ENCODE results near the gene DBX1.
"Not testable (repeated sequence)": the region's sequence is repeated elsewhere in the genome, so short reads cannot be mapped to it uniquely, and the experiment has no call there.

DBX1 gene

GRCh38 chr11:20129665-20130064 lies 30.6 kb downstream of the DBX1 start:
- TF ChIP-seq LEF1 (IDR thresholded peaks at IDR 0.05; ENCODE audit: borderline replicate concordance), result no peak
- TF ChIP-seq ELF4 (IDR thresholded peaks at IDR 0.05), result no peak
- no peak for TF ChIP-seq L3MBTL2 (conservative IDR thresholded peaks at IDR 0.05)
- no peak for TF ChIP-seq ZNF384 (IDR thresholded peaks at IDR 0.05)
- TF ChIP-seq SP1 (IDR thresholded peaks at IDR 0.05), result no peak
- no peak for TF ChIP-seq TARDBP (IDR thresholded peaks at IDR 0.05)
- no peak for TF ChIP-seq BHLHE40 (IDR thresholded peaks at IDR 0.05; ENCODE audit: borderline replicate concordance)
- TF ChIP-seq FOXA1 (IDR thresholded peaks at IDR 0.05), result no peak
- TF ChIP-seq FOXM1 (IDR thresholded peaks at IDR 0.05; ENCODE audit: borderline replicate concordance), result no peak
- TF ChIP-seq SUZ12 (IDR thresholded peaks at IDR 0.05), result no peak
- no peak for TF ChIP-seq CTBP1 (IDR thresholded peaks at IDR 0.05; ENCODE audit: borderline replicate concordance)
- no peak for TF ChIP-seq NFRKB (IDR thresholded peaks at IDR 0.05)
- TF ChIP-seq ARNT (IDR thresholded peaks at IDR 0.05), result no peak
- TF ChIP-seq, protein P1, sequence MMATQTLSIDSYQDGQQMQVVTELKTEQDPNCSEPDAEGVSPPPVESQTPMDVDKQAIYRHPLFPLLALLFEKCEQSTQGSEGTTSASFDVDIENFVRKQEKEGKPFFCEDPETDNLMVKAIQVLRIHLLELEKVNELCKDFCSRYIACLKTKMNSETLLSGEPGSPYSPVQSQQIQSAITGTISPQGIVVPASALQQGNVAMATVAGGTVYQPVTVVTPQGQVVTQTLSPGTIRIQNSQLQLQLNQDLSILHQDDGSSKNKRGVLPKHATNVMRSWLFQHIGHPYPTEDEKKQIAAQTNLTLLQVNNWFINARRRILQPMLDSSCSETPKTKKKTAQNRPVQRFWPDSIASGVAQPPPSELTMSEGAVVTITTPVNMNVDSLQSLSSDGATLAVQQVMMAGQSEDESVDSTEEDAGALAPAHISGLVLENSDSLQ (IDR thresholded peaks at IDR 0.05), result no peak
- no peak for TF ChIP-seq FOXK2 (IDR thresholded peaks at IDR 0.05)
- no peak for TF ChIP-seq HDGF (IDR thresholded peaks at IDR 0.05; ENCODE audit: borderline replicate concordance)
- ChIA-PET POLR2A (no interaction called here), CTCF (interaction anchor here (0.6 to 3.5 kb wide), 3 partner anchors 173 to 223 kb away, joined by 4 to 11 read pairs (median 4); no protein-coding TSS in a partner anchor)
- no peak for DNase-seq (ENCODE audit: extremely low spot score)

- POLR2A ChIA-PET; DNase-seq (ENCODE audit: extremely low spot score): not testable (repeated sequence)
- CTCF ChIA-PET, result interaction anchor here (0.5 to 3.5 kb wide), 23 partner anchors 9 to 700 kb away, joined by 3 to 29 read pairs (median 4); no protein-coding TSS in a partner anchor
Measured at GRCh38 chr11:20128528-20128825, 31.8 kb downstream of the DBX1 start.

DNA sequence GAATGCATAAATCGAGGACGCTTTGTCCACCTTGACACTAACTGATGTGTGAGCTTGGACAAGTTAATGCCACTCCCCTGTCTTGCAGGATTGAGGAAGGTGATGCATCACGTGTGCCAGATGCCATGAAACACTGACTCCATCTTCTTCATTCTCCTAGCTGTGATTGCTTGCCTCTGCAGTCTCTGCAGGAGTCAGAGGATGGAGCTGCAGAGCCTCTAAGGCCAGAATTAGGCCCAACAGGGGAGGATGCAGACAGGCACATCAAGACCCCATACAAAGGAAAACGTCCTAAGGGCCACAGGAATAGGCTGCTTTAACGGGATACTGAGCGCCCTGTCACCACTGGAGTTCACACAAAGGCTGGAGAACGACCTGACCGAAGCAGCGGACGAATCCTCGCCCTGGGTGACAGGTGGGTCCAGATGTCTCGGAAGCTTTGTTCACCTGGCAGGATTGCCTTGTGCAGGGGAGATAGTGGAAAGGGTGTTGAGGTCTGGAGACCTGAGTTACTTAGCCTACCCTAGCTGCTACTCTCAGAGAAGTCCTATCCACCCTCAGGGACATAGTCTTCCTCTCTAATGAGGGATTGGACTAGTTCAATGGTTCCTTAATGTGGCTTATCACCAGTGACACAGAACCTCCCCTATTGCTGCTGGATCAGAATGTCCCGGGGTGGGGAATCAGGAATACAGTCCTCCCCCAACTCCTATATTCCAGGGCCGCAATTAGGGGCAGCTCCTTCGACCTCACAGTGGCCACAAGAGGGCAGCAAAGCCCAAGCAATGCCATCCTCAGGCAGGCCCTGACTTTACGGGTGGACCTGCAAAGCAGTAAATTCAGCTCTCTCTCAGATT lies 32.4 kb downstream of the DBX1 start:
- POLR2A ChIA-PET, result no interaction called here
- TF ChIP-seq NFRKB (IDR thresholded peaks at IDR 0.05) (no peak), FOXA1 (IDR thresholded peaks at IDR 0.05) (no peak), TARDBP (IDR thresholded peaks at IDR 0.05) (no peak)
- CTCF ChIA-PET, result interaction anchor here (0.5 to 3.5 kb wide), 22 partner anchors 10 to 700 kb away, joined by 3 to 29 read pairs (median 4); no protein-coding TSS in a partner anchor
- peak; percentile 80 for DNase-seq (ENCODE audit: extremely low spot score)

- TF ChIP-seq SP1 (IDR thresholded peaks at IDR 0.05) (no peak), FOXK2 (IDR thresholded peaks at IDR 0.05) (no peak)
- TF ChIP-seq, protein P1 (IDR thresholded peaks at IDR 0.05), result 0 out of 2 replicates have a peak, but pooled peaks have one; percentile 22
- POLR2A ChIA-PET, result no interaction called here
- CTCF ChIA-PET, result interaction anchor here (1.5 to 3.5 kb wide), 2 partner anchors 175 to 546 kb away, joined by 3 to 11 read pairs; no protein-coding TSS in a partner anchor
- DNase-seq (ENCODE audit: extremely low spot score), result no peak
Measured at GRCh38 chr11:20126724-20127123, 33.6 kb downstream of the DBX1 start.

DNA sequence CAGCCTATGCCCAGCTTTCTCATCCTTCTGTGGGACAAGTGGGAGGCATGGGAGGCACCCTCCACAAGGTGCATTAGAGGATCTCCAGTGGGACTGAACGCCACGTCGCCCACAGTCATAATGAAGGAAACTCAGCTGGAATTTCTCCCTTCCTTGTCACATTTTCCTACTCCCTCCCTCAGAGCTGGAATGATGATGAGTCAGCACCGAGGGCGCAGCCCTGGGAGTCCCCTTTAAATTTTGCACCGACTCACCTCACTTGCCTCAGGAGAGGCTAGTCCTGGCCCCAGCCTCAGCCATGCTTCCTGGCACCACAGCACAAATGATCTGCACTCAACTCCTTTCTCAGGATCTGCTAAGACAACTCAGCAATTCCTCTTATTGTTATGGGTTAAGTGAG lies 34.3 kb downstream of the DBX1 start:
- POLR2A ChIA-PET, result no interaction called here

DNA sequence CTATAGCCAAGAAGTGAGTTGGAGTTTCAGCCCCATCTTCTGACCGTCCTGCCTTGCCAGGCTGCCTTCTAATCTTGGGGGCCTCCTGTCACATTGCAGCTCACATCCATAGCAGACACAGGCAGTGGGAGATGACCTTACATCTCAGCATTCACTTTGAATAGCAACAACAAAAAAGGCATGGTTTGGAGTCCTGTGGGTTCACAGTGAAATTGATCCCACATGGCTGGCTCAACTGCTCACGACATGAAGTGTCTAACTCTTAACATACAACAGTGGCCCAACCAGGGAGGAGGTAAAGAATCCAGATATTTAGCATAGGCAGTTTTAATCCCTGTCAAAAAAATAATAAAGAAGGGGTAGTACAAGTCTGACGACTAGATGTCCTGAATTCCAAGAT lies 38.1 kb downstream of the DBX1 start:
- ChIA-PET POLR2A (no interaction called here), CTCF (no interaction called here)
- TF ChIP-seq NFRKB (IDR thresholded peaks at IDR 0.05) (no peak), ARNT (IDR thresholded peaks at IDR 0.05) (no peak)
- no peak for DNase-seq (ENCODE audit: extremely low spot score)

More for the DNA sequence above, 34.3 kb downstream of the DBX1 start:
- no peak for DNase-seq (ENCODE audit: extremely low spot score)
- CTCF ChIA-PET, result no interaction called here
- TF ChIP-seq ZNF384 (IDR thresholded peaks at IDR 0.05) (no peak), L3MBTL2 (conservative IDR thresholded peaks at IDR 0.05) (no peak), FOXA1 (IDR thresholded peaks at IDR 0.05) (no peak), TARDBP (IDR thresholded peaks at IDR 0.05) (no peak), SUZ12 (IDR thresholded peaks at IDR 0.05) (no peak), ARNT (IDR thresholded peaks at IDR 0.05) (no peak), FOXK2 (IDR thresholded peaks at IDR 0.05) (no peak), SP1 (IDR thresholded peaks at IDR 0.05) (no peak), LEF1 (IDR thresholded peaks at IDR 0.05; ENCODE audit: borderline replicate concordance) (no peak), BHLHE40 (IDR thresholded peaks at IDR 0.05; ENCODE audit: borderline replicate concordance) (no peak), HDGF (IDR thresholded peaks at IDR 0.05; ENCODE audit: borderline replicate concordance) (no peak), NFRKB (IDR thresholded peaks at IDR 0.05) (no peak), CTBP1 (IDR thresholded peaks at IDR 0.05; ENCODE audit: borderline replicate concordance) (no peak), ELF4 (IDR thresholded peaks at IDR 0.05) (no peak), FOXM1 (IDR thresholded peaks at IDR 0.05; ENCODE audit: borderline replicate concordance) (no peak)
- TF ChIP-seq, protein P1 (IDR thresholded peaks at IDR 0.05), result no peak

All from HEK293T (cell line).